HCT116 (cell line): ENCODE data around the gene ZCCHC24. TPM values are rescaled to one million over a fixed set of nuclear protein-coding genes. Genes with fewer than 3 reads are reported as not detected.

Experiments used
- ATAC-seq: fragments of 200-7000 bp; cut with Tn5 transposase; 2 replicates; pipeline ENCODE4 v1.9.1; 2020; ENCODE audit warnings: mild to moderate bottlenecking, moderate library complexity
- BruUV-seq: library from RNA; stranded (reverse); fragments of 400-500 nt; replicated peaks from 2 replicates; lab custom pipeline; 2021; lab: Mats Ljungman, UMichigan
- CTCF ChIA-PET: fragments of 300-600 bp; sonication (Branson Sonifier 250); formaldehyde crosslinking; loops from one replicate; lab custom pipeline; 2021; ENCODE audit warnings: antibody characterized with exemption; lab: Charles Lee
- POLR2A ChIA-PET: fragments of 300-600, 350-600 bp; sonication (Branson Sonifier 250); formaldehyde crosslinking; loops from one replicate; lab custom pipeline; 2021; ENCODE audit warnings: antibody characterized with exemption; lab: Charles Lee
- RAD21 ChIA-PET, 2 experiments: fragments of 300-600 bp; sonication (Branson Sonifier 250); formaldehyde crosslinking; loops; one replicate each; lab custom pipeline; 2023; ENCODE audit warnings: low total read pairs in 2 of 2; ENCODE audit not compliant: uncharacterized antibody in 2 of 2, unreplicated experiment in 2 of 2, low non-redundant PET in 1 of 2; lab: Charles Lee
- DNase-seq: peaks from one replicate; pipeline ENCODE4 v3.0.0-alpha.2; 2010; ENCODE audit warnings: low read depth, low spot score
- H2AFZ ChIP-seq: fragments of 200-600 bp; shearing (Covaris generic), sonication (generic); 2 replicates; pipeline ENCODE4 v1.6.1; 2017; ENCODE audit warnings: low read depth, mixed run types, mixed read lengths, antibody characterized with exemption, low read length; ENCODE audit not compliant: poor library complexity, severe bottlenecking
- H3K27ac ChIP-seq: 2 replicates; pipeline ENCODE4 v1.5.1; 2012; ENCODE audit warnings: low read depth, low read length
- H3K27me3 ChIP-seq: fragments of 200-600 bp; sonication (generic); 2 replicates; pipeline ENCODE4 v1.6.1; 2016; ENCODE audit warnings: mixed run types, low read length, mixed read lengths; ENCODE audit not compliant: insufficient read depth
- H3K36me3 ChIP-seq, 2 experiments: fragments of 200-500 bp in 1 of 2; fragments of 200-600 bp in 1 of 2; sonication (Bioruptor generic) in 1 of 2; sonication (generic) in 1 of 2; 2 replicates each; pipeline versions ENCODE4 v1.5.1 to v1.6.1; 2014 to 2016; ENCODE audit warnings: low read length in 2 of 2, inconsistent platforms in 1 of 2, mixed read lengths in 1 of 2, mixed run types in 1 of 2; ENCODE audit not compliant: insufficient read depth in 2 of 2, control insufficient read depth in 1 of 2
- H3K4me1 ChIP-seq, 2 experiments: fragments of 200-600 bp in 1 of 2; sonication (generic) in 1 of 2; 2 replicates each; pipeline versions ENCODE4 v1.5.1 to v1.6.1; 2012 to 2017; ENCODE audit warnings: low read length in 2 of 2, inconsistent platforms in 1 of 2, mild to moderate bottlenecking in 1 of 2, mixed read lengths in 1 of 2, mixed run types in 1 of 2, moderate library complexity in 1 of 2; ENCODE audit not compliant: insufficient read depth in 2 of 2, control insufficient read depth in 1 of 2
- H3K4me2 ChIP-seq: fragments of 200-600 bp; sonication (generic); 2 replicates; pipeline ENCODE4 v1.6.1; 2017; ENCODE audit warnings: mixed run types, low read length, mixed read lengths
- H3K4me3 ChIP-seq, 2 experiments: fragments of 200-600 bp in 1 of 2; sonication (generic) in 1 of 2; replicated peaks in 1 of 2; 2 replicates each; pipeline ENCODE4 v1.5.1; 2011 to 2016; ENCODE audit warnings: low read length in 2 of 2, control low read depth in 1 of 2, low read depth in 1 of 2, mild to moderate bottlenecking in 1 of 2, mixed read lengths in 1 of 2, mixed run types in 1 of 2
- H3K79me2 ChIP-seq: fragments of 200-600 bp; sonication (generic); 2 replicates; pipeline ENCODE4 v1.6.1; 2017; ENCODE audit warnings: mild to moderate bottlenecking, mixed run types, low read length, moderate library complexity, mixed read lengths; ENCODE audit not compliant: insufficient read depth
- H3K9ac ChIP-seq: fragments of 200-600 bp; sonication (generic); 2 replicates; pipeline ENCODE4 v1.6.1; 2016; ENCODE audit warnings: low read length, mixed read lengths
- H3K9me2 ChIP-seq: fragments of 200-600 bp; sonication (generic), shearing (Covaris generic); 2 replicates; pipeline ENCODE4 v1.6.1; 2017; ENCODE audit warnings: mixed run types, mild to moderate bottlenecking, moderate library complexity; ENCODE audit not compliant: insufficient read depth
- H3K9me3 ChIP-seq, 2 experiments: fragments of 200-500 bp in 1 of 2; fragments of 200-600 bp in 1 of 2; sonication (Bioruptor generic) in 1 of 2; sonication (generic) in 1 of 2; 2 replicates each; pipeline ENCODE4 v1.6.1; 2014 to 2017; ENCODE audit warnings: low read length in 2 of 2, mixed read lengths in 2 of 2, inconsistent platforms in 1 of 2, low read depth in 1 of 2, mild to moderate bottlenecking in 1 of 2, mixed run types in 1 of 2, moderate library complexity in 1 of 2; ENCODE audit not compliant: control insufficient read depth in 1 of 2, insufficient read depth in 1 of 2
- H4K20me1 ChIP-seq: fragments of 200-600 bp; sonication (generic), shearing (Covaris generic); 2 replicates; pipeline ENCODE4 v1.6.1; 2017; ENCODE audit warnings: mixed run types, mild to moderate bottlenecking, moderate library complexity; ENCODE audit not compliant: insufficient read depth
- CBX3 ChIP-seq: IDR thresholded peaks from 2 replicates; pipeline ENCODE4 v1.6.1; 2012; ENCODE audit warnings: low read depth
- CTCF ChIP-seq, 3 experiments: fragments of 200-600 bp in 1 of 3; sonication (generic) in 1 of 3; IDR thresholded peaks in 2 of 3; conservative IDR thresholded peaks in 1 of 3; 2 replicates each; pipeline ENCODE4 v1.5.1; 2012 to 2017; ENCODE audit warnings: low read depth in 2 of 3, low read length in 2 of 3, antibody characterized with exemption in 1 of 3, borderline replicate concordance in 1 of 3, control low read depth in 1 of 3, mild to moderate bottlenecking in 1 of 3, mixed read lengths in 1 of 3, mixed run types in 1 of 3, moderate library complexity in 1 of 3; ENCODE audit not compliant: insufficient read depth in 1 of 3
- EGR1 ChIP-seq: IDR thresholded peaks from 2 replicates; pipeline ENCODE4 v1.6.1; 2012; ENCODE audit warnings: low read depth
- FOSL1 ChIP-seq: IDR thresholded peaks from 2 replicates; pipeline ENCODE4 v1.6.1; 2012; ENCODE audit warnings: low read depth
- JUND ChIP-seq: IDR thresholded peaks from 2 replicates; pipeline ENCODE4 v1.6.1; 2012
- MAX ChIP-seq: IDR thresholded peaks from 2 replicates; pipeline ENCODE4 v1.6.1; 2012
- POLR2A ChIP-seq: IDR thresholded peaks from 2 replicates; pipeline ENCODE4 v1.7.0; 2011; ENCODE audit warnings: borderline replicate concordance; ENCODE audit not compliant: insufficient read depth, insufficient read length; ENCODE audit errors: extremely low read depth
- RAD21 ChIP-seq: IDR thresholded peaks from 2 replicates; pipeline ENCODE4 v1.6.1; 2012; ENCODE audit warnings: low read depth, mild to moderate bottlenecking
- SRF ChIP-seq: IDR thresholded peaks from 2 replicates; pipeline ENCODE4 v1.6.1; 2012; ENCODE audit warnings: low read depth
- YY1 ChIP-seq: IDR thresholded peaks from 2 replicates; pipeline ENCODE4 v1.6.1; 2011; ENCODE audit warnings: low read length, low read depth, moderate library complexity, mild to moderate bottlenecking; ENCODE audit not compliant: insufficient replicate concordance; ENCODE audit errors: extremely low read depth
- ZBTB33 ChIP-seq: IDR thresholded peaks from 2 replicates; pipeline ENCODE4 v1.6.1; 2011; ENCODE audit warnings: mild to moderate bottlenecking, low read length, moderate library complexity; ENCODE audit not compliant: insufficient replicate concordance; ENCODE audit errors: extremely low read depth
- ZFX ChIP-seq: fragments of 450-650 bp; IDR thresholded peaks from 2 replicates; pipeline ENCODE4 v1.6.1; 2017
- intact Hi-C: fragments of 100-400 bp; cut with micrococcal nuclease; formaldehyde crosslinking; loops from 2 replicates; pipeline ENCODE4 v1.10.0; 2022
- total RNA-seq: library from RNA; stranded (reverse); gene quantifications from one replicate; pipeline ENCODE4 v1.2.1, GENCODE V29; 2021; ENCODE audit not compliant: unreplicated experiment

The ZCCHC24 gene
- total RNA-seq, 1 experiment from 2014 or later: 7.0 TPM

- CTCF ChIA-PET: no interaction called here
- no peak overlapping the region for H3K27ac ChIP-seq
Observed at GRCh38 chr10:79413196-79413595, 32.2 kb downstream of the ZCCHC24 start.

More at GRCh38 chr10:79413196-79413595, 32.2 kb downstream of the ZCCHC24 start:
- H4K20me1 ChIP-seq: no peaks in the 10 kb centered on the region
- no peak overlapping the region for H3K9ac ChIP-seq
- H3K9me3 ChIP-seq: no peaks in the 10 kb centered on the region
- no peaks in the 10 kb centered on the region for H3K4me1 ChIP-seq
- DNase-seq (no peak), ATAC-seq (no peak)
- H3K36me3 ChIP-seq: no peaks in the 10 kb centered on the region; a peak in 1 of 4 replicates
- no peaks in the 10 kb centered on the region for H3K79me2 ChIP-seq
- intact Hi-C loops: no loop called here
- no peak overlapping the region for H2AFZ ChIP-seq
- no TSS peak for BruUV-seq
- no peaks in the 10 kb centered on the region for H3K27me3 ChIP-seq
- POLR2A ChIA-PET: no interaction called here
- H3K4me3 ChIP-seq: no peak overlapping the region
- RAD21 ChIA-PET: no interaction called here
- H3K9me2 ChIP-seq: no peaks in the 10 kb centered on the region
- TF ChIP-seq ZBTB33: no peak
- TF ChIP-seq RAD21: no peak
- TF ChIP-seq CBX3: no peak
- TF ChIP-seq POLR2A: no peak
- no peak for TF ChIP-seq MAX
- TF ChIP-seq JUND: no peak
- no peak for TF ChIP-seq CTCF (IDR thresholded peaks at IDR 0.05 in 2 of 3, conservative IDR thresholded peaks at IDR 0.05 in 1 of 3; ENCODE audit: borderline replicate concordance in 1 of 3, insufficient read depth in 1 of 3, low read depth in 2 of 3, low read length in 2 of 3)
- TF ChIP-seq YY1: no peak
- TF ChIP-seq SRF: no peak
- TF ChIP-seq ZFX: no peak
- TF ChIP-seq EGR1: no peak
- TF ChIP-seq FOSL1: no peak
- TF ChIP-seq, all 23 proteins: peak for 0
- H3K4me2 ChIP-seq: no peak overlapping the region
